Kidney epithelial cell (primary cell): Measurements from ENCODE around the gene NEDD4. TPM values are rescaled to one million over a fixed set of nuclear protein-coding genes. Genes with fewer than 3 reads are reported as not detected.

Source experiments
- DNase-seq: peaks from one replicate; pipeline ENCODE4 v3.0.0-alpha.2; 2010; ENCODE audit warnings: low read depth
- H3K27me3 ChIP-seq: 2 replicates; pipeline ENCODE4 v1.6.0; 2011; ENCODE audit warnings: low read length; ENCODE audit not compliant: control insufficient read depth, insufficient read depth
- H3K36me3 ChIP-seq: 2 replicates; pipeline ENCODE4 v1.5.1; 2011; ENCODE audit warnings: low read length; ENCODE audit not compliant: control insufficient read depth, insufficient read depth
- H3K4me3 ChIP-seq: 2 replicates; pipeline ENCODE4 v1.5.1; 2011; ENCODE audit warnings: low read depth, mild to moderate bottlenecking, control low read depth, low read length
- total RNA-seq: library from RNA; depleted of rRNA; stranded (reverse); fragments of >200 nt; gene quantifications from 2 replicates; pipeline ENCODE4 v1.2.3, GENCODE V29; 2015
- TF ChIP-seq, protein P1 (sequence below): IDR thresholded peaks from 2 replicates; pipeline ENCODE4 v1.5.1; 2011; ENCODE audit warnings: mild to moderate bottlenecking, moderate library complexity, low read length, control low read depth, inconsistent platforms; ENCODE audit not compliant: insufficient read depth, poor library complexity, severe bottlenecking

The NEDD4 gene
- total RNA-seq, 1 donor from 2014 or later, result 26.8 TPM

DNA sequence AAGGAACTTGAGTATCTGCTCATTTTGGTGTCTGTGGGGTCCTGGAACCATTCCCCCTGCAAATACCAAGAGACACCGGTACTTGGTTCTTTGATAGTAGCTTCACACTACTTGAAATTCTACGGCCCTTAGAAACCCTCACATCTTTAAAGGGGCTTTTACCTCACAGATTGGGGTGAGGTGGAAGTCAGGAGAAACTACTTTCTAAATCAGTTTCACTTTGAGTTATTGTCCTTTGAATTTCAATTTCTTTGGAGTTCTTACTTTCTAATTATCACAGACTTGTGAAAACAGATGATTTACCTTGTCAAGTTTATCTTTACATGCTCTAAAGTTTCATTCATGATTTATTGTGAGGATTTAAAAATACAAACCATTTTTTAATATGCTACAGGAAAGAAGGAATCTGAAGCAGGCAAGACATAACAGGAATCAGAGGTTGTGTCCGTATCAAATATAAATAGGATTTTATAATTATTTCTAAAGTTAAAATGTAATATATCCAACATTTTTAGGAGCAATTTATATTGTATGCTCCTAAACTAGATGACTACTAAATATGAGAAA lies 98.9 kb downstream of the NEDD4 start:
- H3K4me3 ChIP-seq, result no peak overlapping the region
- TF ChIP-seq, protein P1, sequence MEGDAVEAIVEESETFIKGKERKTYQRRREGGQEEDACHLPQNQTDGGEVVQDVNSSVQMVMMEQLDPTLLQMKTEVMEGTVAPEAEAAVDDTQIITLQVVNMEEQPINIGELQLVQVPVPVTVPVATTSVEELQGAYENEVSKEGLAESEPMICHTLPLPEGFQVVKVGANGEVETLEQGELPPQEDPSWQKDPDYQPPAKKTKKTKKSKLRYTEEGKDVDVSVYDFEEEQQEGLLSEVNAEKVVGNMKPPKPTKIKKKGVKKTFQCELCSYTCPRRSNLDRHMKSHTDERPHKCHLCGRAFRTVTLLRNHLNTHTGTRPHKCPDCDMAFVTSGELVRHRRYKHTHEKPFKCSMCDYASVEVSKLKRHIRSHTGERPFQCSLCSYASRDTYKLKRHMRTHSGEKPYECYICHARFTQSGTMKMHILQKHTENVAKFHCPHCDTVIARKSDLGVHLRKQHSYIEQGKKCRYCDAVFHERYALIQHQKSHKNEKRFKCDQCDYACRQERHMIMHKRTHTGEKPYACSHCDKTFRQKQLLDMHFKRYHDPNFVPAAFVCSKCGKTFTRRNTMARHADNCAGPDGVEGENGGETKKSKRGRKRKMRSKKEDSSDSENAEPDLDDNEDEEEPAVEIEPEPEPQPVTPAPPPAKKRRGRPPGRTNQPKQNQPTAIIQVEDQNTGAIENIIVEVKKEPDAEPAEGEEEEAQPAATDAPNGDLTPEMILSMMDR, result no peak
- DNase-seq, result no peak

DNA sequence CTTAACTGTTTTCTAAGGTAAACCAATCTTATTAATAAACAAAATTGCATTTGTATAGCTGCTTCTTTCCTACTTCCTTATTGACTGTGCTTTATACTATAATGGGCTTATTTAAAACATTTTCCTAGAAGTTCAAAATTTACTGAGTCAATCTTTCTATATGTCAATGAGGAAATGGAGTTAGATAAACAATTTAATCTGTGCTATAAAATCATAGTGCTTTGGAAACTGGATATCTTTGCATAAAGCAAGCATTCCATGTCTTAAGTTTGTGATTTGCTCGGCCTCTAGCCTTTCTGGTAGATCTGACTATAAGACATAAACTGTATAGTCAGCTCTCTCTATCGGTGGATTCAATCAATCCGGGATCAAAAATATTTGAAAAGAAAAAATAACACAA lies 99.6 kb downstream of the NEDD4 start:
- H3K27me3 ChIP-seq, result no peaks in the 10 kb centered on the region
- no peaks in the 10 kb centered on the region for H3K36me3 ChIP-seq
- no peak for DNase-seq
- TF ChIP-seq, protein P1, result no peak
- no peak overlapping the region for H3K4me3 ChIP-seq

More for the DNA sequence above, 98.9 kb downstream of the NEDD4 start:
- no peaks in the 10 kb centered on the region for H3K36me3 ChIP-seq
- no peaks in the 10 kb centered on the region for H3K27me3 ChIP-seq

DNA sequence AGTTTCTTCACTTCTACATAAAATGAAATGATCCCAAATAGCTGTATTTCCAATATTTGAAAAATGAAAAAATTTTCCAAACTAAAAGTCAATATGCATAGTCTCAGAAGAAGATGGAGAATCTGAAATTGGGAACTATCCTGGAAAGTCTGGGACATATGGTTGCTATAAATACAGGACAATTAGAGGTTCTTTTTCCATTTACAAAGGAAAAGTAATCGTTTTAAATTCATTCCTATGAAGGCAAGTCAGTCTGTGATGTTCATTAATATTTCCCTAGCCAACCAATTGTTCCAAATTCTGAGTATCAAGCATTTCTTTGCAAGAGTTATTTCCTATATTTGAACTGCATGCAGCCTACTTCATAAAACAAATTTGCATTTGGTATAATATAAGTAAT lies 102.2 kb downstream of the NEDD4 start:
- TF ChIP-seq, protein P1, result no peak
- Histone ChIP-seq H3K27me3 (no peaks in the 10 kb centered on the region), H3K4me3 (no peak overlapping the region), H3K36me3 (no peaks in the 10 kb centered on the region)
- DNase-seq, result no peak

DNA sequence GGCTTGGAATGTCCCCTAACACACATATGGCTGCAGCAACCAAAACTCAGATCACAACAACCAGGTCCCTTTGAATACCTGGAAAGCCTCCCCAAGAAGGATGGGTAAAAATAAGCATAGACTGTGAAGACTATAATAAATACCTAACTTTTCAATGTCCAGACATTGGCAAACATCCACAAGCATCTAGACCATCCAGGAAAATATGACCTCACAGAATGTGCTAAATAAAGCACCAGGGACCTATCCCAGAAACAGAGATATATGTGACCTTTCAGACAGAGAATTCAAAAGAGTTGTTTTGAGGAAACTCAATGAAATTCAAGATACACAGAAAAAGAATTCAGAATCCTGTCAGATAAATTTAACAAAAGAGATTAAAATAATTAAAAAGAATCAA lies 109.2 kb downstream of the NEDD4 start:
- Histone ChIP-seq H3K4me3 (no peak overlapping the region), H3K36me3 (no peaks in the 10 kb centered on the region), H3K27me3 (no peaks in the 10 kb centered on the region)
- no peak for DNase-seq
- TF ChIP-seq, protein P1, result no peak

DNA sequence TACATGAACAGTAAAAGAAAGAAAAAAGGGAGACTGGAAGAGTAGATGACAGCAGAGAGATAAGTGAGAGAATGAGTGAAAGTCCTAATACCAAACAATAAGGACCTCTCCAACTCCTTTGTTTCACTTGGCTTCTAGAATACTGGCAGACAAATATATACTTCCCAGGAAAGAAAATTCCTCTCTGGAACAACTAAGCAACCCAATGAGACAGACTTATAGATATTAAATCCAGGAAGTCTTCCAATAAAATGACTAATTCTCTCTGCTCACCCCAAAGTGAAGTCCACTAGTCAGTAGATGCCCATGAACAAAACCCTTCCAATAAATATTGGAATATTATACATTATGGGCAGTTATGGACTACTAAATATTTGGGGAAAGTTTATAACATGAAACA lies 114.2 kb downstream of the NEDD4 start:
- Histone ChIP-seq H3K36me3 (no peaks in the 10 kb centered on the region), H3K4me3 (no peak overlapping the region), H3K27me3 (no peaks in the 10 kb centered on the region)
- DNase-seq, result no peak
- TF ChIP-seq, protein P1, result no peak

DNA sequence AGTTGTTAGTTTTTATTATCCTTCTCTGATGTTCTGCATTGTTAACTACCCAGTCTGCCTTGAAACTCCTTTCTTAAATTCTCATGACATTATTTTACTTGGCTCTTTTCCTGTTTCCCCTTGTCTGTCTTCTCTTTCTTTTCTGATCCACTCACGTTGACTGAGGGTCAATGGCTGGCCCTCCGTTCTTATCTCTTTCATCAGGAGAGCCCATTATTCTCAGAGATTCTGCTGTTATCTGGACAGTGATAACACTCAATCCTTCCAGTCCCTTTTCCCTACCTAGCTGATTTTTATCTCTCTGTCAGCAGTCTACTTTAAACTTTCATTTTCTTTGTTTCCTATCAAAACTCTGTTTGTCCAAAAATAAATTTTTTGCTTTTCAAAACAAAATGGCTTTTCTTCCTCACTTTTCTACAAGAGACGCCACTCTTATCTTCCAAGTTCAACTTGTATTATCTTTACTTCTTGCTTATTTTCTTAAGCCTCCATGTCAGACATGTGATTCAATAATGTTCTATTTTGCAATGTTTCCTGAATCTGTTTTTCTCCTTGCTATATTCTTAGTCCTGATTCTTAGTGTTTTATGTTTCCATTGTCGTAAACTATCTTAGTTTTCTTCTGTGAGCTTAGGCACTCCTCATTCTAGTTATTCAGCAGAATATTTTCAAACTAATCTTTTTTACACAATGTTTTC lies 120.2 kb downstream of the NEDD4 start:
- TF ChIP-seq, protein P1, result no peak
- no peaks in the 10 kb centered on the region for H3K36me3 ChIP-seq
- H3K4me3 ChIP-seq, result no peak overlapping the region
- DNase-seq, result no peak
- no peaks in the 10 kb centered on the region for H3K27me3 ChIP-seq
